NCI-H748 treated with DMSO at 0.1 percent for 48 hours (cell line): ENCODE results near the gene ADAM12.

ENCODE experiments used
- DNase-seq: peaks from one replicate; lab custom pipeline; 2025; lab: John Stamatoyannopoulos, UW

ADAM12 gene

DNA sequence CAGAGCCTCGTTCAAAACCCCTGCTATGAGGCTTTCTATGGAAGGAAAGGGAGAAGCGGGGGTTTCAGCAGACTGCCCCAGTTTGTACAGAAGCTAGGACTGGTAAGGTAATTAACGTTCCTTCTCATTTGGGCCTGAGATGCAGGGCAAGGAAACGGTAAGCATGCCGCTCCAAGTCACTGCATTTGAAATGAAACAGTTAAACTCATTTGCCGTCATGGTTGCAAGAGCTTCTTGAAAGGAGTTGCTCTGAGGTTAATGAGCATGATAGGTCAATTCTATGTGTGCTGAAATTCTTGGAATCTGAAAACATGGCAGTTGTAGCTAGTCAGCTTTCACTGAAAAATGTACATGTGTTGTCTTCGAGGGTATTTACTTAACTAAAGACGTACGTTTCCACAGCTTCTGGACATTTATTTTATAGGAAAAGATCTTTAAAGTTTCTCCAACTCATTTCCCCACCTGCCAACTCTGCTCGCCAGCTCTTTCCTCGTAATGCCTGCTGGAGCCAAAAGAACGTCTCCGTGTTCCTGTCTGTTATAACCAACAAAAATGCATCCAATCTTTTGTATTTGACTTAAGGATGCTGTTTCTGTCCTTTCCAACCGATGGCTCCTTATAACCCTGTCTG is 73.3 kb downstream of the ADAM12 start:
- DNase-seq = no peak

GRCh38 chr10:126312167-126312566 is 76.1 kb downstream of the ADAM12 start:
- DNase-seq = no peak

GRCh38 chr10:126309228-126309883 is 78.9 kb downstream of the ADAM12 start:
- DNase-seq = no peak

DNA sequence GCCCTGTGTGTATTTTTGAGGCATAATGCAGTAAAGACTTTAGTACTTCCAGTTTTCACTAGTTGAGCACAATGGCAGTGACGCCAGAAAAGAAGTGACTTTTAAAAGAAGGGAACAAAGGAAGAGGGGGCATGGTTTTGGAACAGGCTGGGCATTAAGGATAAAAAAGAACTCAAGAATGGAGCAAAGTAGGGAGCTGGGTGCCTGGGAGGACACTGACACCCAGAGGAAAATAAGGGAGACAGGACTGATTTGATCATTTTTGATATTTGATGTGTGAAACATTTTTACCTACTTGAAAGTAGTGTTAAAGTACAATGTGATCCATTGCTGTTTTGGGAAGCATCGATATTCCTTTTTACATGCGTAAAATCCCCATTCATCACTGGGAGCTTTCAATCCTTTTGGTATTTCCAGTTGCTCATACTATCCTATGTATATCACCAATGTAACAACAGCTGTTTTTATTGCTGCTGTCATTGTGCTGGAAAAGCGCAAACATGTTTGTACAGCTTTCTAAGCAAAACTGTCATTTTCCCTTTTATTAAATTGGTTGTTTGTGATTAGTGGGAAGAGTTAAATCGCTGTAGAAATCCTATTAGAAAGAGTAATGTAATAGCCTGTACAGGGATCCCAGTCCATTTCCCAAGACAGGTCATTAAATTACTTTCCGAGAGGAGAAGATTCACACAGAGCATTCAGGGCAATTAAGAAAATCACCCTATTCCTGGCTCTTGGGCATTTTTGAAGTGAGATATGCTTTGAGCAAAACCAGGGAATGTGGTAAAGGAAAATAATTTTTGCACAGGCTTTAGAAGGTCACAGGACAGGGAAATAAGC is 85.2 kb downstream of the ADAM12 start:
- no peak for DNase-seq

DNA sequence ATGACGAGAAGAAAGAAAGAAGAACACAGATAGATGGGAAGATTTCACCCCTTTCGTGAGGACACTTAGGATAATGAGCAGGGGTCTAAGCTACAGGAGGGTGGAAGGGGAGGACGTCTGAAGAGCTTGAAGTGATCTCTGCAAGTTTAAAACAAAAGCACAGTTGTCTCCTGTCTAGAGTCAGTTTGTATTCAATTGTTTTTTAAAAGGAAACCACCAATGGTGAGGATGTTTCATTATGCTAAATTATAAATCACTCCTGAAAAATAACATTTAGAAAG is 85.9 kb downstream of the ADAM12 start:
- no peak for DNase-seq

DNA sequence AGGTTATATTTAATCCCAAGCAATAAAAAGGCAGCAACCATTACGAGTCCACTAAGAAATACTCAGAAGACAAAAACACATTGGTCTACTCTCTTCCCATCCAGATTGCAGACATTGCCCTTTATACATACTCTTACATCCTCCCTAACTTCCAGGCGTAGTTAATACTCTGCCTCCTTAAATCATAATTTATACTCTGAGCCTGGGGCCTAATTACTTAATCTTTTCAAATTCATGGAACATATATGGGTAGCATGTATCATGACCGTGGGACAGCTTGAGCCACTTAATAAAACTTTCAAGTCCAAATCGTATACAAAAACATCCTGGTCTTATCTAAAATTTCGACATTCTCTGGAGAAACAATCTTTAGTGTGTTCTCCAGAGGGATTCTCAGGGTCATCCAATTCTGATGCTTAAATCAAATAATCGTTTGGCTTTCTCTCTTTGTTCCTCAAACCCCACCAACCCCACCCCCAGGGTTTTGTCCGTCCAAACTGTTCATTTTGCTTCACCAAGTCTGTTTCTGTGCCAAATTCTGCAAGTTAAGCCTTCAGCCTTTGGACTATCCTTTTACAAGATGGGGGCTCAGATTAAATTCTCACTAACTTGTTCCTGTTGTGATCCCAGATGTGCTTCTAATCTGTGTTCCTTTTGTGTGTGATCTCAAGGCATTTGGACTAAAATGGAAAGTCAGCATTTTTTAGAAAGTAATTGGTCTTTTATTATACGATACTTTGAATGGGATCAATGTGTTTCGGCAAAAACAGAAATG is 86.4 kb downstream of the ADAM12 start:
- no peak for DNase-seq

- DNase-seq = no peak
Observed at GRCh38 chr10:126294451-126294850, 93.8 kb downstream of the ADAM12 start.

DNA sequence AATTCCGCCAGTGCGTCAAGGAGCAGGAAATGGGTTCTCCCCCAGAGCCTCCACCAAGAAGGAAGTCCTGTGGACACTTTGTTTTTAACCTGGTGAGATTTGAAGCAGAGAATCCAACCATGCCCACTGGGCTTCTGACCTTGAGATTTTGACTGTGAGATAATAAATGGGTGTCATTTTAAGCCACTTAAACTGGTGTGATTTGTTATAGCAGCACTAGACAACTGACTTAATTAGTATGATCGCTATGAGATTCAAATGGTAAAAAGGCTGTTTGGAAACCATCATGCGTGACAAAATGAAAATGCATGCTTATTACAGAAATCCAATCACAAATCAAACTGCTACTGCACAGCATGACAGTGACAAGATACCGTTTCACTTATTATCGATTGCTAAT is 98.0 kb downstream of the ADAM12 start:
- DNase-seq = no peak

DNA sequence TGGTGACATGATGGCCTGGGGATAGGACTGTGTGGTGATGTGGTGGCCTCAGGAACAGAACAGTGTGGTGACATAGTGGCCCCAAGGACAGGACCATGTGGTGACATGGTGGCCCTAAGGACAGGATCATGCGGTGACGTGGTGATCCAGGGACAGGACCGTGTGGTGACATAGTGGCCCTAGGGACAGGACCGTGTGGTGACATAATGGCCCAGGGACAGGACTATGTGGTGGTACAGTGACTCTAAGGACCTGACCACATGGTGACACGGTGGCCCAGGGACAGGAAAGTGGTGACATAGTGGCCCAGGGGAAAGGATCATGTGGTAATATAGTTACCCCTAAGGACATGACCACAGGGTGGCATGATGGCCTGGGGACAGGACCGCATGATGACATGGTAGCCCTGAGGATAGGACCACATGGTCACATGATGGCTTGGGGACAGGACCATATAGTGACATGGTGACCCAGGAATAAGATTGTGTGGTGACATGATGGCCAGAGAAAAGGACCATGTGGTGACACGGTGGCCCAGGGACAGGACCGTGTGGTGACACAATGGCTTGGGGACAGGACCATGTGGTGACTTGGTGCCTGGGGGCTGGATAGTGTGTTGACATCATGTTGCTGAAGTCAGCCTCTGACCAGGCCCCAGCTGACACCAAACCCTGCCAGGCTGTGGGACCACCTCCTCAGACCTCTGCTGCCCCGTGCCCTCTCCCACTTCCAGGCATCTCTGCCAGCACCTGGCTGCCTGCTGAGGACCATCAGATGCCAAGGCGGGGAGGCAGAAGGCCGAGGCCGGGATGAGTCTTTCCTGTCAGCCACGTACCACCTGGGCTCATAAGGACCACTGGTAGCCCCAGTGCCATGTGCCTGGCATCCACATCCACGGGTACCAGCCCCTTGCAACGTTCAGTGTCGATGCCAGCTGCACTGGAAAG is 99.5 kb downstream of the ADAM12 start:
- no peak for DNase-seq

DNA sequence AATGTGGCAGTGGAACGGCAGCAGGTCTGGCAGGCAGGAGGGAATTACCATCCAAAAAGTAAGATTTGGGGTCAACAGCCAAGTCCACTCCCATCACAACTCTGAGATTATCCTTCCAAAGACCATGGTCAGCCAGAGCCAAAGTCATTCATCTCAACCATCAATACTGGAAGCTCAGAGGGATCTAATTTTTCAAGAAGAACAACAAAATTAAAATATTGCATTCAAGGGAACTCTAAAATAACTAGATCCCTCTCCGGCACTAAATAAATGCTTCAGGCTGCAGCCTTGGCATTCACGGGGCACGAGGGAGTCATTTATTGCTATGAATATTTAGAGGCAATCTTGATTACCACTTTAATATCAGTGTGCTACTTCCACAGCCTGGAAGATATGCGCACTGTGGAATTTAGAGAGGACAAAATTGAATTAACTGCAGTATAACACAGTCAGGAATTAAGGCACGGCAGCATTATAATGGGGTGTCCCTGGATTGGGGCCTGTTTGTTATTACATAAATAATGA is 102.0 kb downstream of the ADAM12 start:
- no peak for DNase-seq

DNA sequence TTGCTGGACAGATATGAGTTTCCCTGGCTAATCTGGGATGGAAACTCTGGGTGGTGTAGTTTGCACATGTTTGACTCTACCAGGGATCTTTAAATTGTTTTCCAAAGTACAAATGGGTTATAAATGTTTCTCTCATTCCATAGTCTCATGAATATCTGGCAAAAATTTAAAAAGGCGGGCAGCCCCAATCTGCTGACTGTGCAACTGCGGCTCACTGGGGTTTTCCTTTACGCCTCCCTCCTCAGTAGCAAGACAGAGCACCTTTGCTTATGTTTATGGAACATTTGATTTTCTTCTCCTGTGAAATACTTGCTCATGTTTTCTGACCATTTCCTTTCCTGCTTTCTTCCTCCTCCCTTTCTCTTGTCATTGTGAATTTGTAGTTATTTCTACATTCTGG is 105.0 kb downstream of the ADAM12 start:
- no peak for DNase-seq

- no peak for DNase-seq
Observed at GRCh38 chr10:126278851-126279250, 109.4 kb downstream of the ADAM12 start.

DNA sequence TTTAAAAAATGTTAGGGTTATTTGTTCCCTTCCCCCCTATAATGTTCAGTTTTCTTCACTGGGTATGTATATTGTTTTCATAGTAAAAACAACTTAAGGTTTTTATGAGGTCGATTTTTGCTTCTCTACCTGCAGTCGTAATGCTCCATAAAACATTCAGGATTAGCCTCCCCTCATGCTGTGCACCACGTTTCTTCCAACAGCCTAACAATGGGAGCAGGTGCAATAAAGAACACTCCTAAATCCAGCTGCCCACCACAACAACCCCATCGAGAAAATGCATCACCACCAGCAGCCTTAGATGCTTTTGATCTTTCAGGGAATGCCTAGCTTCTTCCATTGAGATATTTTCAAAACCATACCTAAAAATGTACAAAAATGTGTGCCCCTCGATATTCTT is 111.1 kb downstream of the ADAM12 start:
- peak; percentile 79 for DNase-seq

GRCh38 chr10:126272526-126272925 is 115.8 kb downstream of the ADAM12 start:
- DNase-seq = no peak

- no peak for DNase-seq
Observed at GRCh38 chr10:126270111-126270510, 118.2 kb downstream of the ADAM12 start.

GRCh38 chr10:126268013-126268920 is 120.0 kb downstream of the ADAM12 start:
- DNase-seq = no peak

GRCh38 chr10:126264102-126265018 is 123.9 kb downstream of the ADAM12 start:
- no peak for DNase-seq

DNA sequence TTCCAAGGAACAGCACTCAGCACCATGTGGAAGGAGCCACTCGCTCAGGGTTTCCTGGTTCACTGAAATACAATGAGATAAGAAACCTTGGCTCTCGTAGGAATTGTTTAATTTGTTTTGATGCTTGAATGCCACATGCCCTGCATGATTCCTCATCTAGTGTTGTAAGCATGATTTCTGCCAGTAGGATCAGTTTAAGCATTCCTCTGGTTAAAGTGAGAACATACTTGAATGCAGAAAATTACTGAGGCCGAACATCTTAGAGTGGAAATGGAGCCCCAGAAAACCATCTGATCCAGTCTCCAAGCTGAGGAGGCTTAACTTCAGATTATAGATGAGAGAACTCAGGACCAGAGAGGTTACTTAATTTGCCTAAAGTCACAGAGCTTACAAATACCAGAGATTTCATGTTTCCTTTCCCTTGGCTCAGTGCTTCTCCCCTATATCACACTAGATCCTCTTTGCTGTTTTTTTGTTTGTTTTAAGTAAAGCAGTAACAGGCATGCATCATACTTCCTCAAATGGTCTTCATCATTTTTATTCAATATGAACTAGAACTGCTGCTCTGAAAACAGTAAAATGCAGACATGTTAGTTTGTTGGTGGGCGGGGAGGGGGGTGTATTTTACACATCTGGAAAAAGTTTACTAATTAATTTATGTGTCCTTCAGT is 125.1 kb downstream of the ADAM12 start:
- no peak for DNase-seq
